MCF 10A (cell line): ENCODE data around the gene SHROOM3. TPM values are rescaled to one million over a fixed set of nuclear protein-coding genes. Genes with fewer than 3 reads are reported as not detected.

Source experiments
- BruUV-seq: library from RNA; stranded (reverse); fragments of 400-500 nt; replicated peaks from 2 replicates; lab custom pipeline; 2021; lab: Mats Ljungman, UMichigan
- CTCF ChIA-PET: fragments of 300-600 bp; sonication (Branson Sonifier 250); formaldehyde crosslinking; extraction: SDS; loops from one replicate; lab custom pipeline; 2021; ENCODE audit warnings: antibody characterized with exemption, inconsistent platforms; lab: Yijun Ruan, JAX
- POLR2A ChIA-PET: fragments of 300-600, 350-650 bp; sonication (Branson Sonifier 250); formaldehyde crosslinking; extraction: SDS; loops from one replicate; lab custom pipeline; 2020; ENCODE audit warnings: antibody characterized with exemption, inconsistent platforms; lab: Yijun Ruan, JAX
- DNase-seq: peaks from one replicate; pipeline ENCODE4 v3.0.0-alpha.2; 2018; ENCODE audit not compliant: unreplicated experiment
- H3K27ac Mint-ChIP-seq: one replicate; pipeline ENCODE4 v1.8.0; 2022; ENCODE audit warnings: mild to moderate bottlenecking, low read depth, mixed read lengths; ENCODE audit not compliant: unreplicated experiment
- H3K27me3 Mint-ChIP-seq: one replicate; pipeline ENCODE4 v1.8.0; 2022; ENCODE audit warnings: mixed read lengths; ENCODE audit not compliant: insufficient read depth, unreplicated experiment
- H3K36me3 Mint-ChIP-seq: one replicate; pipeline ENCODE4 v1.8.0; 2022; ENCODE audit warnings: mild to moderate bottlenecking, moderate library complexity, mixed read lengths; ENCODE audit not compliant: insufficient read depth, unreplicated experiment
- H3K4me1 Mint-ChIP-seq: one replicate; pipeline ENCODE4 v1.8.0; 2022; ENCODE audit warnings: mixed read lengths; ENCODE audit not compliant: insufficient read depth, unreplicated experiment
- H3K4me3 Mint-ChIP-seq: one replicate; pipeline ENCODE4 v1.8.0; 2022; ENCODE audit warnings: mild to moderate bottlenecking, moderate library complexity, mixed read lengths; ENCODE audit not compliant: unreplicated experiment
- H3K9me3 Mint-ChIP-seq: one replicate; pipeline ENCODE4 v1.8.0; 2022; ENCODE audit warnings: mixed read lengths; ENCODE audit not compliant: unreplicated experiment
- CTCF ChIP-seq: fragments of 200-600 bp; IDR thresholded peaks from one replicate; pipeline ENCODE4 v1.8.0; 2022; ENCODE audit warnings: antibody characterized with exemption, mild to moderate bottlenecking; ENCODE audit not compliant: unreplicated experiment
- intact Hi-C: fragments of 100-400 bp; cut with micrococcal nuclease; formaldehyde crosslinking; loops from 2 replicates; pipeline ENCODE4 v1.14.1; 2022
- total RNA-seq: library from RNA; stranded (reverse); gene quantifications from 2 replicates; pipeline ENCODE4 v1.2.3, GENCODE V29; 2022

Gene SHROOM3
- total RNA-seq, 1 experiment from 2014 or later, result 20.7 TPM

- CTCF ChIA-PET, result interaction anchor here (1.0 kb wide), 1 partner anchor 25 kb away, joined by 3 read pairs; no protein-coding TSS in a partner anchor
- H3K4me3 Mint-ChIP-seq, result no peak overlapping the region
- TF ChIP-seq CTCF, result no peak
- no peaks in the 10 kb centered on the region for H3K36me3 Mint-ChIP-seq
- DNase-seq, result no peak
- H3K9me3 Mint-ChIP-seq, result no peaks in the 10 kb centered on the region
- H3K27ac Mint-ChIP-seq, result peak overlapping the region; percentile 93
- H3K27me3 Mint-ChIP-seq, result no peaks in the 10 kb centered on the region
- intact Hi-C loops, result loop anchor here (5.0 kb wide), 1 partner anchor 38 kb away; no protein-coding TSS in a partner anchor
- H3K4me1 Mint-ChIP-seq, result peaks cover 36% of the 10 kb centered on the region
- BruUV-seq, result no TSS peak
- POLR2A ChIA-PET, result interaction anchor here (0.7 to 2.5 kb wide), 4 partner anchors 9 to 133 kb away, joined by 3 to 9 read pairs (median 4); no protein-coding TSS in a partner anchor
Observed at GRCh38 chr4:76624931-76625715, 190.1 kb downstream of the SHROOM3 start.

- intact Hi-C loops, result no loop called here
- no peak for DNase-seq
- Mint-ChIP-seq H3K9me3 (no peaks in the 10 kb centered on the region), H3K4me1 (peaks cover 32% of the 10 kb centered on the region), H3K36me3 (no peaks in the 10 kb centered on the region), H3K27ac (no peak overlapping the region), H3K27me3 (no peaks in the 10 kb centered on the region), H3K4me3 (no peak overlapping the region)
- POLR2A ChIA-PET, result interaction anchor here (0.6 to 1.7 kb wide), 3 partner anchors 12 to 338 kb away, joined by 3 to 4 read pairs (median 3); no protein-coding TSS in a partner anchor
- peak; percentile 14 for TF ChIP-seq CTCF
- CTCF ChIA-PET, result interaction anchor here (0.6 to 0.7 kb wide), 2 partner anchors 15 to 72 kb away, joined by 4 read pairs; no protein-coding TSS in a partner anchor
- no TSS peak for BruUV-seq
Observed at GRCh38 chr4:76626686-76627465, 191.8 kb downstream of the SHROOM3 start.

GRCh38 chr4:76628251-76628650 is 193.2 kb downstream of the SHROOM3 start:
- intact Hi-C loops, result no loop called here
- Mint-ChIP-seq H3K9me3 (no peaks in the 10 kb centered on the region), H3K4me3 (no peak overlapping the region), H3K4me1 (peaks cover 20% of the 10 kb centered on the region), H3K36me3 (no peaks in the 10 kb centered on the region), H3K27me3 (no peaks in the 10 kb centered on the region), H3K27ac (no peak overlapping the region)
- TF ChIP-seq CTCF, result no peak
- ChIA-PET CTCF (interaction anchor here (0.5 kb wide), 1 partner anchor 113 kb away, joined by 4 read pairs; no protein-coding TSS in a partner anchor), POLR2A (interaction anchor here (1.0 kb wide), 1 partner anchor 17 kb away, joined by 3 read pairs; no protein-coding TSS in a partner anchor)
- no peak for DNase-seq
- no TSS peak for BruUV-seq
